Activated B cell treated with CpG ODN at 0.5 μM for 24 hours (primary cell): ENCODE measurements around the gene ST6GALNAC5. TPM values are rescaled to one million over a fixed set of nuclear protein-coding genes. Genes with fewer than 3 reads are reported as not detected.

ENCODE experiments used
- ATAC-seq: fragments of 200-7000 bp; cut with Tn5 transposase; one replicate; pipeline ENCODE4 v1.10.0; 2021; ENCODE audit warnings: low read depth, mild to moderate bottlenecking, moderate library complexity
- CTCF ChIA-PET: fragments of 350-600 bp; sonication (Branson Sonifier 250); formaldehyde crosslinking; loops from one replicate; lab custom pipeline; 2021; ENCODE audit warnings: antibody characterized with exemption; lab: Charles Lee
- POLR2A ChIA-PET: fragments of 350-600 bp; sonication (Branson Sonifier 250); formaldehyde crosslinking; loops from one replicate; lab custom pipeline; 2021; ENCODE audit warnings: antibody characterized with exemption; lab: Charles Lee
- DNase-seq: peaks from one replicate; pipeline ENCODE4 v3.0.0; 2022
- H3K27ac Mint-ChIP-seq: one replicate; pipeline ENCODE4 v1.8.0; 2020; ENCODE audit warnings: mixed read lengths
- H3K27me3 Mint-ChIP-seq: one replicate; pipeline ENCODE4 v1.8.0; 2021; ENCODE audit warnings: mixed read lengths
- H3K36me3 Mint-ChIP-seq: one replicate; pipeline ENCODE4 v1.8.0; 2021; ENCODE audit warnings: low read depth, mixed read lengths
- H3K4me1 Mint-ChIP-seq: one replicate; pipeline ENCODE4 v1.8.0; 2021; ENCODE audit warnings: mixed read lengths
- H3K4me3 Mint-ChIP-seq: one replicate; pipeline ENCODE4 v1.8.0; 2020; ENCODE audit warnings: mild to moderate bottlenecking, mixed read lengths
- H3K9me3 Mint-ChIP-seq: one replicate; pipeline ENCODE4 v1.8.0; 2020; ENCODE audit warnings: mixed read lengths
- intact Hi-C: fragments of 100-400 bp; cut with micrococcal nuclease; formaldehyde crosslinking; loops from one replicate; pipeline ENCODE4 v1.15.1; 2024
- total RNA-seq: library from RNA; stranded (reverse); gene quantifications from 2 replicates; pipeline ENCODE4 v1.2.3, GENCODE V29; 2022
- TF ChIP-seq, protein P1 (sequence below): fragments of 200-600 bp; IDR thresholded peaks from one replicate; pipeline ENCODE4 v1.8.0; 2022; ENCODE audit warnings: antibody characterized with exemption, mild to moderate bottlenecking

ST6GALNAC5 gene
- total RNA-seq, 1 donor from 2014 or later = not detected

- Mint-ChIP-seq H3K9me3 (peaks cover 3% of the 10 kb centered on the region), H3K27me3 (peaks cover 7% of the 10 kb centered on the region), H3K27ac (no peak overlapping the region), H3K4me3 (no peak overlapping the region), H3K36me3 (no peaks in the 10 kb centered on the region), H3K4me1 (peaks cover 4% of the 10 kb centered on the region)
- DNase-seq = no peak
- CTCF ChIA-PET = no interaction called here
- no peak for ATAC-seq
- intact Hi-C loops = no loop called here
- POLR2A ChIA-PET = no interaction called here
- TF ChIP-seq, protein P1, sequence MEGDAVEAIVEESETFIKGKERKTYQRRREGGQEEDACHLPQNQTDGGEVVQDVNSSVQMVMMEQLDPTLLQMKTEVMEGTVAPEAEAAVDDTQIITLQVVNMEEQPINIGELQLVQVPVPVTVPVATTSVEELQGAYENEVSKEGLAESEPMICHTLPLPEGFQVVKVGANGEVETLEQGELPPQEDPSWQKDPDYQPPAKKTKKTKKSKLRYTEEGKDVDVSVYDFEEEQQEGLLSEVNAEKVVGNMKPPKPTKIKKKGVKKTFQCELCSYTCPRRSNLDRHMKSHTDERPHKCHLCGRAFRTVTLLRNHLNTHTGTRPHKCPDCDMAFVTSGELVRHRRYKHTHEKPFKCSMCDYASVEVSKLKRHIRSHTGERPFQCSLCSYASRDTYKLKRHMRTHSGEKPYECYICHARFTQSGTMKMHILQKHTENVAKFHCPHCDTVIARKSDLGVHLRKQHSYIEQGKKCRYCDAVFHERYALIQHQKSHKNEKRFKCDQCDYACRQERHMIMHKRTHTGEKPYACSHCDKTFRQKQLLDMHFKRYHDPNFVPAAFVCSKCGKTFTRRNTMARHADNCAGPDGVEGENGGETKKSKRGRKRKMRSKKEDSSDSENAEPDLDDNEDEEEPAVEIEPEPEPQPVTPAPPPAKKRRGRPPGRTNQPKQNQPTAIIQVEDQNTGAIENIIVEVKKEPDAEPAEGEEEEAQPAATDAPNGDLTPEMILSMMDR = no peak
Measured at GRCh38 chr1:76835203-76835602, 32.1 kb upstream of the ST6GALNAC5 start.

DNA sequence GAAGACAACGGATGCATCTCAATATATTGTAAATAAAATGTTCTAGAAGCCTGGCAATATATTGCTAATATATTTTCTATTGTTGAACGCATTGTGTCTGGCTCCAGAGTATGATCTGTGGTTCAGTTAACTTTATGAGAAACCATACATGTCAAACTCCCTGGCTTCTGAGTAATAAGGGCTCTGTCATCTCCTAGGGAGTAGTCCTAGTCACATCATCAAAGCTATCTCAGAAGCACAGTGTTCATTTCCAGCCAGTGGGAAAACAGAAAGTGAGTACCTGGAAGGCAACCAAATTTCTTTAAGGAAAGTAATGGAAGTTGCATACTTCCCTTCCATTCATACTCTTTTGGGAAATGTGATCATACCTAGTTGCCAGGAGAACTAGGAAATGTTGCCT, 27.0 kb upstream of the ST6GALNAC5 start:
- Mint-ChIP-seq H3K27ac (no peak overlapping the region), H3K4me3 (no peak overlapping the region), H3K27me3 (peaks cover 7% of the 10 kb centered on the region), H3K36me3 (no peaks in the 10 kb centered on the region), H3K9me3 (peaks cover 3% of the 10 kb centered on the region), H3K4me1 (peaks cover 2% of the 10 kb centered on the region)
- no peak for ATAC-seq
- CTCF ChIA-PET = no interaction called here
- POLR2A ChIA-PET = no interaction called here
- intact Hi-C loops = no loop called here
- no peak for DNase-seq
- TF ChIP-seq, protein P1 = no peak

DNA sequence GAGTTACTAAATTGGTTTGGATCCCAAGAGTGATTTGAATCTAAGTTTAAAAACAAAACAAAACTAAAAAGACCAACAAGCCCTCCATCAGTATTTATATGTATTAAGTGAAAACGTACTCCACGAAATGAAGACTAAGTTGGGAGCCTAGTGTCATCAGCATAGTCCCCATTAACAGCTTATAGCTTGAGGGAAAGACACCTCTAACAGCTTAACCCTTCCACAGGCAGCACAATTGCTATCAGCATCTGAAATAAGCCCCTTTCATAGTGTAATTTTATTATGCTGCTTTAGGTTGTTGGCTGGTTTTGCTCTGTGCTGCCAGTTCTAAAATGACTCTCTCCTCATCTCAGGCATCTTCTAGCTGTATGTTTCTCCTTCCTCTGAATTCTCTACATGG, 25.8 kb upstream of the ST6GALNAC5 start:
- Mint-ChIP-seq H3K36me3 (no peaks in the 10 kb centered on the region), H3K9me3 (no peaks in the 10 kb centered on the region), H3K4me1 (peaks cover 2% of the 10 kb centered on the region), H3K4me3 (no peak overlapping the region), H3K27ac (no peak overlapping the region), H3K27me3 (no peaks in the 10 kb centered on the region)
- POLR2A ChIA-PET = no interaction called here
- TF ChIP-seq, protein P1 = no peak
- DNase-seq (no peak), ATAC-seq (no peak)
- CTCF ChIA-PET = no interaction called here
- intact Hi-C loops = no loop called here

- H3K27me3 Mint-ChIP-seq = no peaks in the 10 kb centered on the region
- no peak overlapping the region for H3K27ac Mint-ChIP-seq
- CTCF ChIA-PET = no interaction called here
- H3K9me3 Mint-ChIP-seq = peaks cover 2% of the 10 kb centered on the region
- DNase-seq = no peak
- H3K4me1 Mint-ChIP-seq = peaks cover 2% of the 10 kb centered on the region
- H3K36me3 Mint-ChIP-seq = no peaks in the 10 kb centered on the region
- ATAC-seq = no peak
- POLR2A ChIA-PET = no interaction called here
- TF ChIP-seq, protein P1 = no peak
- no peak overlapping the region for H3K4me3 Mint-ChIP-seq
- intact Hi-C loops = no loop called here
Measured at GRCh38 chr1:76843821-76844464, 23.3 kb upstream of the ST6GALNAC5 start.

DNA sequence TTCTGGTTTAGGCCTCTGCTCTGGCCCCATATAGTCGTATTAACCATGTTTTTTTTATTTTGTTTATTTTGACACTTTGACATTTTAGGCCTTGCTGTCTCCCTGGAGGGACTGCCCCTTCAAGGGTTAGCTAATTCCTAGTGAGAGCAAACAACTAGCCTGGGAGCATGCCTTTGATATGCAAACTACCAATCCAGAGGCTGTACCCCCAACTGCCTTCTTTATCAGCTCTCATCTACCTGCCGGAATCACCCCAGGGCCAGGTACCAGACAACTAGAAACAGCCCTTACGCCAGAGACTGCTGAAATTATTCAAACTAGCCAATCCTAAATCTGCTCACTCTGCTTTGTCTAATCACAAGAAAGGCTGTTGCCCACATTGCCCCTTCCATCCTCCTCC, 13.0 kb upstream of the ST6GALNAC5 start:
- ATAC-seq (no peak), DNase-seq (no peak)
- Mint-ChIP-seq H3K36me3 (no peaks in the 10 kb centered on the region), H3K27me3 (no peaks in the 10 kb centered on the region), H3K4me1 (no peaks in the 10 kb centered on the region), H3K27ac (no peak overlapping the region), H3K9me3 (no peaks in the 10 kb centered on the region), H3K4me3 (no peak overlapping the region)
- intact Hi-C loops = no loop called here
- TF ChIP-seq, protein P1 = no peak
- CTCF ChIA-PET = no interaction called here
- POLR2A ChIA-PET = no interaction called here
